ENCODE measurements around the gene FIP1L1. TPM values are rescaled to one million over a fixed set of nuclear protein-coding genes. Genes with fewer than 3 reads are reported as not detected.
A peak's percentile ranks its signal among the peaks of the same experiment; 100 is the strongest.

Gene FIP1L1
- total and polyA plus RNA-seq, 2 of the 4 experiments (the other 2 are of a cell fraction): 31.1 to 37.5 TPM

DNA sequence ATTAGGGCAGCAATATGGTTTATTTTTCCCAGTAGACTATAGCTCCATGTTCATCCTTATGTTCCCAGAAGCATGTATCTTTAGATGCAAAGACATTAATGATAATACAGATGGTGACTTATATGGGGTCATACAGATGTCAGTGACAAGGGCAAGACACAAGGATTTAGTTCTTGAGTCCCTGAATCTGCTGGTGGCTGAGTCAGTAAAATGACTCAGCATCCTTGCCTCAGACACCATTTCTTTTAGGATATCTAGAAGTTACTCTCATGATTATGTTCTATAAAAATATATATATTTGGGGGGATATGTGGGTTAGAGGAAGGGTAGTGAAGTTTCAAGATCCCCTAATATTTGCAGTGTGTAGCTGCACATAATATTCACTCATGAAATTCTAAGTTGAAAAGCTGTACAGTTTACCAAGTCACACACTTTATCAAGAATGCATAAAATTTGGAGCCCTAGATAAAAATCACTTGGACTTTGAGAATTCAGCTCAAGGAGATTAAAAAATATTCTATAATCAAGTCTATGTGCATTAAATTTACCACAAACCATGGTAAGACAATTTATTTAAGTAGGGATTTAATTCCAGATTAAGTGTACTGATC, 111.9 kb downstream of the FIP1L1 start:
- no peak overlapping the region for H2BK15ac ChIP-seq (ENCODE audit: low read depth, low read length)
- no peak overlapping the region for H3K9ac ChIP-seq (ENCODE audit: low read depth, low read length)
- peak overlapping the region; percentile 72 for H2BK5ac ChIP-seq (ENCODE audit: low read depth, low read length, poor library complexity, severe bottlenecking)
- H3K4ac ChIP-seq (ENCODE audit: low read depth, low read length): peak overlapping the region; percentile 38; the same call in 1 of the 2 replicates
- no peak overlapping the region for H3K27ac ChIP-seq (ENCODE audit: insufficient read depth, low read length)
- H4K20me1 ChIP-seq (ENCODE audit: insufficient read depth, low read length): no peaks in the 10 kb centered on the region
- peak overlapping the region in 1 of 2 experiments; percentile 34; a peak in 2 of 4 replicates for H4K8ac ChIP-seq (ENCODE audit: low read depth in 2 of 2, low read length in 2 of 2)
- dilution Hi-C loops (cut with HindIII; ENCODE audit: low sequenced_read_pairs, unreplicated experiment): no loop called here
- H3K4me3 ChIP-seq (ENCODE audit: insufficient read depth, low read depth, low read length): no peak overlapping the region
- peak; percentile 69 for TF ChIP-seq FOS (IDR thresholded peaks at IDR 0.05; ENCODE audit: low read depth, low read length)
- TF ChIP-seq MXI1 (IDR thresholded peaks at IDR 0.05; ENCODE audit: borderline replicate concordance, low read depth, low read length): no peak
- TF ChIP-seq, protein P1, sequence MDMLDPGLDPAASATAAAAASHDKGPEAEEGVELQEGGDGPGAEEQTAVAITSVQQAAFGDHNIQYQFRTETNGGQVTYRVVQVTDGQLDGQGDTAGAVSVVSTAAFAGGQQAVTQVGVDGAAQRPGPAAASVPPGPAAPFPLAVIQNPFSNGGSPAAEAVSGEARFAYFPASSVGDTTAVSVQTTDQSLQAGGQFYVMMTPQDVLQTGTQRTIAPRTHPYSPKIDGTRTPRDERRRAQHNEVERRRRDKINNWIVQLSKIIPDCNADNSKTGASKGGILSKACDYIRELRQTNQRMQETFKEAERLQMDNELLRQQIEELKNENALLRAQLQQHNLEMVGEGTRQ (IDR thresholded peaks at IDR 0.05; ENCODE audit: low read depth, low read length): no peak
- TF ChIP-seq, protein P2, sequence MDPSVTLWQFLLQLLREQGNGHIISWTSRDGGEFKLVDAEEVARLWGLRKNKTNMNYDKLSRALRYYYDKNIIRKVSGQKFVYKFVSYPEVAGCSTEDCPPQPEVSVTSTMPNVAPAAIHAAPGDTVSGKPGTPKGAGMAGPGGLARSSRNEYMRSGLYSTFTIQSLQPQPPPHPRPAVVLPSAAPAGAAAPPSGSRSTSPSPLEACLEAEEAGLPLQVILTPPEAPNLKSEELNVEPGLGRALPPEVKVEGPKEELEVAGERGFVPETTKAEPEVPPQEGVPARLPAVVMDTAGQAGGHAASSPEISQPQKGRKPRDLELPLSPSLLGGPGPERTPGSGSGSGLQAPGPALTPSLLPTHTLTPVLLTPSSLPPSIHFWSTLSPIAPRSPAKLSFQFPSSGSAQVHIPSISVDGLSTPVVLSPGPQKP (IDR thresholded peaks at IDR 0.05; ENCODE audit: borderline replicate concordance, low read depth, low read length): no peak
- no peak for TF ChIP-seq MAZ (IDR thresholded peaks at IDR 0.05; ENCODE audit: borderline replicate concordance, low read depth, low read length)
- TF ChIP-seq BHLHE40 (IDR thresholded peaks at IDR 0.05; ENCODE audit: low read depth, low read length): no peak
- TF ChIP-seq RFX5 (IDR thresholded peaks at IDR 0.05; ENCODE audit: low read depth, low read length): no peak
- no peak for TF ChIP-seq RAD21 (IDR thresholded peaks at IDR 0.05; ENCODE audit: low read length)
- peak; percentile 46; the same call in 1 of the 2 replicates for TF ChIP-seq CEBPB (IDR thresholded peaks at IDR 0.05; ENCODE audit: low read depth, low read length)
- peak; percentile 75 for TF ChIP-seq MAFK (IDR thresholded peaks at IDR 0.05; ENCODE audit: low read depth, low read length)
- TF ChIP-seq CHD1 (IDR thresholded peaks at IDR 0.05; ENCODE audit: low read depth, low read length): no peak
- TF ChIP-seq, protein P3, sequence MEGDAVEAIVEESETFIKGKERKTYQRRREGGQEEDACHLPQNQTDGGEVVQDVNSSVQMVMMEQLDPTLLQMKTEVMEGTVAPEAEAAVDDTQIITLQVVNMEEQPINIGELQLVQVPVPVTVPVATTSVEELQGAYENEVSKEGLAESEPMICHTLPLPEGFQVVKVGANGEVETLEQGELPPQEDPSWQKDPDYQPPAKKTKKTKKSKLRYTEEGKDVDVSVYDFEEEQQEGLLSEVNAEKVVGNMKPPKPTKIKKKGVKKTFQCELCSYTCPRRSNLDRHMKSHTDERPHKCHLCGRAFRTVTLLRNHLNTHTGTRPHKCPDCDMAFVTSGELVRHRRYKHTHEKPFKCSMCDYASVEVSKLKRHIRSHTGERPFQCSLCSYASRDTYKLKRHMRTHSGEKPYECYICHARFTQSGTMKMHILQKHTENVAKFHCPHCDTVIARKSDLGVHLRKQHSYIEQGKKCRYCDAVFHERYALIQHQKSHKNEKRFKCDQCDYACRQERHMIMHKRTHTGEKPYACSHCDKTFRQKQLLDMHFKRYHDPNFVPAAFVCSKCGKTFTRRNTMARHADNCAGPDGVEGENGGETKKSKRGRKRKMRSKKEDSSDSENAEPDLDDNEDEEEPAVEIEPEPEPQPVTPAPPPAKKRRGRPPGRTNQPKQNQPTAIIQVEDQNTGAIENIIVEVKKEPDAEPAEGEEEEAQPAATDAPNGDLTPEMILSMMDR (conservative IDR thresholded peaks at IDR 0.05; ENCODE audit: low read depth, low read length): no peak
- no peak for TF ChIP-seq POLR2A (IDR thresholded peaks at IDR 0.05; ENCODE audit: low read depth, low read length)
- TF ChIP-seq NFE2L2 (IDR thresholded peaks at IDR 0.05; ENCODE audit: low read depth, low read length): peak; percentile 84
- TF ChIP-seq SMC3 (IDR thresholded peaks at IDR 0.05; ENCODE audit: low read depth, low read length): no peak
- no peak for TF ChIP-seq RCOR1 (IDR thresholded peaks at IDR 0.05; ENCODE audit: insufficient replicate concordance, low read length)
- peak overlapping the region; percentile 87 for H2BK20ac ChIP-seq (ENCODE audit: low read depth, low read length)
- no peak overlapping the region for H3K14ac ChIP-seq (replicated peaks; ENCODE audit: low read depth, low read length)
- H3K56ac ChIP-seq (ENCODE audit: extremely low read depth, insufficient read depth, low read length): no peak overlapping the region
- H3K9me3 ChIP-seq (ENCODE audit: control insufficient read depth, insufficient read depth, low read length): no peaks in the 10 kb centered on the region
- H3K4me2 ChIP-seq (ENCODE audit: low read depth, low read length): no peak overlapping the region
- intact Hi-C loops (cut with micrococcal nuclease): no loop called here
- H3K4me1 ChIP-seq (ENCODE audit: control insufficient read depth, insufficient read depth, low read length): peaks cover 11% of the 10 kb centered on the region
- no TSS peak for BruUV-seq (replicated peaks)
- no peak overlapping the region for H2AK5ac ChIP-seq (ENCODE audit: low read depth, low read length)
- no peak overlapping the region for H2AFZ ChIP-seq (replicated peaks; ENCODE audit: low read length, poor library complexity)
- H3K23ac ChIP-seq (ENCODE audit: low read depth, low read length): no peak overlapping the region
- peak overlapping the region; percentile 82; the same call in 1 of the 2 replicates for H3K18ac ChIP-seq (ENCODE audit: low read depth, low read length)
- peak overlapping the region; percentile 84 for H2BK120ac ChIP-seq (ENCODE audit: low read depth, low read length)
- POLR2A ChIA-PET (ENCODE audit: unreplicated experiment): interaction anchor here (0.5 kb wide), 1 partner anchor 52 kb away, joined by 3 read pairs; no protein-coding TSS in a partner anchor
- in situ Hi-C loops (cut with MboI; ENCODE audit: low sequenced_read_pairs): no loop called here
- no peaks in the 10 kb centered on the region for H3K36me3 ChIP-seq (ENCODE audit: control insufficient read depth, insufficient read depth, low read length)
- no peak overlapping the region for H2AK9ac ChIP-seq (replicated peaks; ENCODE audit: low read depth, low read length, poor library complexity)
- CTCF ChIA-PET: interaction anchor here (0.9 to 1.5 kb wide), 2 partner anchors 8 to 9 kb away, joined by 3 to 9 read pairs; no protein-coding TSS in a partner anchor
- no peak overlapping the region for H4K91ac ChIP-seq (ENCODE audit: insufficient read depth, low read depth, low read length)
- no peaks in the 10 kb centered on the region for H3K79me1 ChIP-seq (ENCODE audit: low read depth in 1 of 2, low read length in 2 of 2)
- peak overlapping the region; percentile 70; the same call in 1 of the 2 replicates for H4K5ac ChIP-seq (ENCODE audit: low read depth, low read length)
- DNase-seq (peak; percentile 79), ATAC-seq (ENCODE audit: low read depth) (peak; percentile 35; the same call in 1 of the 2 replicates)
- H3K9me1 ChIP-seq (ENCODE audit: insufficient read depth, low read length): peaks cover 3% of the 10 kb centered on the region; the same call in 1 of the 2 replicates
- no peaks in the 10 kb centered on the region for H3K27me3 ChIP-seq (ENCODE audit: control insufficient read depth, insufficient read depth, low read length)
